ENCODE measurements around the gene NR0B1. TPM values are rescaled to one million over a fixed set of nuclear protein-coding genes. Genes with fewer than 3 reads are reported as not detected.

Gene NR0B1, protein sequence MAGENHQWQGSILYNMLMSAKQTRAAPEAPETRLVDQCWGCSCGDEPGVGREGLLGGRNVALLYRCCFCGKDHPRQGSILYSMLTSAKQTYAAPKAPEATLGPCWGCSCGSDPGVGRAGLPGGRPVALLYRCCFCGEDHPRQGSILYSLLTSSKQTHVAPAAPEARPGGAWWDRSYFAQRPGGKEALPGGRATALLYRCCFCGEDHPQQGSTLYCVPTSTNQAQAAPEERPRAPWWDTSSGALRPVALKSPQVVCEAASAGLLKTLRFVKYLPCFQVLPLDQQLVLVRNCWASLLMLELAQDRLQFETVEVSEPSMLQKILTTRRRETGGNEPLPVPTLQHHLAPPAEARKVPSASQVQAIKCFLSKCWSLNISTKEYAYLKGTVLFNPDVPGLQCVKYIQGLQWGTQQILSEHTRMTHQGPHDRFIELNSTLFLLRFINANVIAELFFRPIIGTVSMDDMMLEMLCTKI
- 0.22 and 1.8 TPM in 2 replicates for total RNA-seq (2012; rRNA removed)

DNA sequence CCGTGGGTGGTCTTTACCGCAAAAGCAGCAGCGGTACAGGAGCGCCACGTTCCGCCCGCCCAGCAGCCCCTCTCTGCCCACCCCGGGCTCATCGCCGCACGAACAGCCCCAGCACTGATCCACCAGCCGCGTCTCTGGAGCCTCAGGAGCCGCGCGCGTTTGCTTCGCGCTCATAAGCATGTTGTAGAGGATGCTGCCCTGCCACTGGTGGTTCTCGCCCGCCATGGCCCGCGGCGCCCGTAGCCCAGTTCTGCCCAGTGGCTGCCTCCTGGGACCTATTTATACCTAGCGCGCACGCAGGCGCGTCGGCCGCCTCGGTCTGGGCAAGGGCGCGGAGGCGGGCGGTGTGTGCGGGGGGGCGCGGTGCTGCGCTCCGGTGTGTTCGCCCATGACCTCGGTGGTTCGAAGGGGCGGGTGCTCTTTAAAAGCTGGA is at the start of gene NR0B1:
Gene NR0B1 (minus strand): TSS at position 252 of the 433 bp plus-strand sequence. CDS start 27 bp downstream, at position 225.
- peak within 1 kb of the TSS; percentile 74 for H3K4me2 ChIP-seq (ENCODE audit: low read length)
- peaks cover 7% of the 10 kb centered on the region for H3K4me1 ChIP-seq (ENCODE audit: control insufficient read depth, insufficient read depth, low read length)
- peaks cover 11% of the 10 kb centered on the region for H3K27me3 ChIP-seq (ENCODE audit: control insufficient read depth, insufficient read depth, low read length)
- no peaks in the 10 kb centered on the region for H3K9me3 ChIP-seq (replicated peaks; ENCODE audit: low read length)
- H3K4me3 ChIP-seq (ENCODE audit: low read length) = peak within 1 kb of the TSS; percentile 54
- H3K9ac ChIP-seq (ENCODE audit: low read depth, low read length) = no peak within 1 kb of the TSS
- no peaks in the 10 kb centered on the region for H3K36me3 ChIP-seq (ENCODE audit: insufficient read depth, low read length)

DNA sequence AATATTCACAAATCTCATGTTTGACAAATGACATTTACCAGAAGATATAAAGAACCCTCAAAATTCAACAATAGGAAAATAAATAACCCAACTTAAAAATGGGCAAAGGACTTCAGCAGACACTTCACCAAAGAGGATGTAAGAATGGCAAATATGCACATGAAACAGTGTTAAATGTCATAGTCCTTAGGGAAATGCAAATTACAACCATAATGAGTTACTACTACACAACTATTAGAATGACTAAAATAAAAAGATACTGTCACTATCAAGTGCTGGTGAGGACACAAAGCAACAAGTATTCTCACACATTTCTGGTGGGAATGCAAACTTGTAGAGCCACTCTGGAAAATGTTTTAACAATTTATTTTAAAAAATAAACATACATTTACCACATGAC is 40.8 kb upstream of the NR0B1 start:
- Histone ChIP-seq H3K4me3 (ENCODE audit: low read length) (no peak overlapping the region), H3K9me3 (replicated peaks; ENCODE audit: low read length) (no peaks in the 10 kb centered on the region), H3K9ac (ENCODE audit: low read depth, low read length) (no peak overlapping the region), H3K27me3 (ENCODE audit: control insufficient read depth, insufficient read depth, low read length) (no peaks in the 10 kb centered on the region), H3K4me2 (ENCODE audit: low read length) (no peak overlapping the region), H3K36me3 (ENCODE audit: insufficient read depth, low read length) (no peaks in the 10 kb centered on the region), H3K4me1 (ENCODE audit: control insufficient read depth, insufficient read depth, low read length) (no peaks in the 10 kb centered on the region)

DNA sequence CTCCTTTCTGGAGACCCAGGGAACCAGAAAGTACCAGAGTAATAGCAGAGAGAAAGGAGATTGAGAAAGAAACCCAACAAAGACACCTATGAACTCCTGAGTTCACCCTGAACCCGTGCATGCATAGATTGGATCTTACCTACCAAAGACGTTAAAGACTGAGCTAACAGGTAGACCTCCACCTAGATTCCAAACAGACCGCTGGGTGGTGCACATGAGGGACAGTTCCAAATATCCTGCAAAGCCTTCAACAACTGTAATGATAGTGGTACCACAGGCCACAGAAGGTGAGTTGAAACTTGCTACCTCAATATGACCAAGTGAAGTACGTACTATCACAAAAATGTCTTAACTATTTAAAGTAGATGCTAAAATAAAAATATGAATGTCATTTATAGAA is 34.0 kb upstream of the NR0B1 start:
- Histone ChIP-seq H3K4me3 (ENCODE audit: low read length) (no peak overlapping the region), H3K4me2 (ENCODE audit: low read length) (no peak overlapping the region), H3K36me3 (ENCODE audit: insufficient read depth, low read length) (no peaks in the 10 kb centered on the region), H3K27me3 (ENCODE audit: control insufficient read depth, insufficient read depth, low read length) (no peaks in the 10 kb centered on the region), H3K4me1 (ENCODE audit: control insufficient read depth, insufficient read depth, low read length) (no peaks in the 10 kb centered on the region), H3K9me3 (replicated peaks; ENCODE audit: low read length) (no peaks in the 10 kb centered on the region), H3K9ac (ENCODE audit: low read depth, low read length) (no peak overlapping the region)

DNA sequence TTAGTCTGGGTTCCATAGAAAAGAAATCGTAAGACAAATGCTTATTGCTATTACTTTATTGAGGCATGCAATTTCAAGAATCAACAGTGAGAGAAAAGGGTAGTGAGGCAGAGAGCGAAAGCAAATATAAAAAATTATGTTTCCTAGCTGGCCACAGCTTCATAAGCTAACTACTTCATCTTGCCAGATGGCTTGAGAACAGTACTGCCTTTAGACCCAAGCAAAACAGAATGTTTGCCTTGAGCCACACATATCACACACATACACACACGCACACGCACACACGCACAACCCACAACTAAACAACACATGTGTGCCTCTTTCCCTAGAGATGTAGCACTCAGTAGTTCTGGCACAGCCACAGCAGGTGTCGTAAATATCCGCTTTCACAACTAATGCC is 31.6 kb upstream of the NR0B1 start:
- Histone ChIP-seq H3K27me3 (ENCODE audit: control insufficient read depth, insufficient read depth, low read length) (no peaks in the 10 kb centered on the region), H3K9ac (ENCODE audit: low read depth, low read length) (no peak overlapping the region), H3K4me2 (ENCODE audit: low read length) (no peak overlapping the region), H3K36me3 (ENCODE audit: insufficient read depth, low read length) (no peaks in the 10 kb centered on the region), H3K4me3 (ENCODE audit: low read length) (no peak overlapping the region), H3K9me3 (replicated peaks; ENCODE audit: low read length) (no peaks in the 10 kb centered on the region), H3K4me1 (ENCODE audit: control insufficient read depth, insufficient read depth, low read length) (no peaks in the 10 kb centered on the region)

DNA sequence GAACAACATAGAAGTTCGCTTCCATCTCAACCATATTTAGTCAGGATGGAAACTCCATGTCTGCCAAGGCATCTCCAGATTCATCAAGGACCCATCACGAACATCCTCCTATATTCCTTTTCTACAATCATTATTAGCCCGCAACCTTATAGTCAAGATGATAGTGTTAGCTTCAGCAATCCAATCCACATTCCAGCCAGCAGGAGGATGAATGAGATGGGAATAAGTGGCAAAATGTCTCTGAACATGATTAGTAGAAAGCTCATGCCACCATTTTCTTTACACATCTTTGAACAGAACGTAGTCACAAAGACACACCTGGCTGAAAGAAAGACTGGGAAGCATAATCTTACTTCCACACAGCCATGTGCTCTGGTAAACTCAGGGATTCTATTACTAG is 18.6 kb upstream of the NR0B1 start:
- Histone ChIP-seq H3K9me3 (replicated peaks; ENCODE audit: low read length) (no peaks in the 10 kb centered on the region), H3K36me3 (ENCODE audit: insufficient read depth, low read length) (no peaks in the 10 kb centered on the region), H3K9ac (ENCODE audit: low read depth, low read length) (no peak overlapping the region)

DNA sequence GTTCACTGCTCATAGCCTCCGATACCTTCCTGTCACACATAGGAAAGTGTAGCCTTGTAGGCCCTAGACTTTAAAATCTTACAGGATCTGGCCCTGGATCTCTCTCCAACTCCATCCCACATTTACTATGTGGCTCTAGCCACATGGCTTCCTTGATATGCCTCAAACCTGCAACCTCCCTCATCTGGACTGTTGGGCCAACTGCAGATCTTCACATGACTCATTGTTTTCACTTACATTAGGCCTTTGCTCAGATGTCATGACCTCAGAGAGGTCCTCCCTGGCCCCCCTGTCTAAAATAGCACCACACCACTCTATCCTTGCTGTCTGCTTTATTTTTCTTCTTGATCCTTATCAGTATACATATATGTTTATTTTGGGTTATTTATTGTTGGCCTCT is 8.1 kb upstream of the NR0B1 start:
- no peak overlapping the region for H3K4me2 ChIP-seq (ENCODE audit: low read length)
- H3K27me3 ChIP-seq (ENCODE audit: control insufficient read depth, insufficient read depth, low read length) = no peaks in the 10 kb centered on the region
- no peak overlapping the region for H3K4me3 ChIP-seq (ENCODE audit: low read length)
- no peaks in the 10 kb centered on the region for H3K9me3 ChIP-seq (replicated peaks; ENCODE audit: low read length)
- no peaks in the 10 kb centered on the region for H3K36me3 ChIP-seq (ENCODE audit: insufficient read depth, low read length)
- no peaks in the 10 kb centered on the region for H3K4me1 ChIP-seq (ENCODE audit: control insufficient read depth, insufficient read depth, low read length)
- no peak overlapping the region for H3K9ac ChIP-seq (ENCODE audit: low read depth, low read length)

More for the DNA sequence above, 18.6 kb upstream of the NR0B1 start:
- Histone ChIP-seq H3K4me2 (ENCODE audit: low read length) (no peak overlapping the region), H3K4me3 (ENCODE audit: low read length) (no peak overlapping the region), H3K4me1 (ENCODE audit: control insufficient read depth, insufficient read depth, low read length) (no peaks in the 10 kb centered on the region), H3K27me3 (ENCODE audit: control insufficient read depth, insufficient read depth, low read length) (no peaks in the 10 kb centered on the region)

DNA sequence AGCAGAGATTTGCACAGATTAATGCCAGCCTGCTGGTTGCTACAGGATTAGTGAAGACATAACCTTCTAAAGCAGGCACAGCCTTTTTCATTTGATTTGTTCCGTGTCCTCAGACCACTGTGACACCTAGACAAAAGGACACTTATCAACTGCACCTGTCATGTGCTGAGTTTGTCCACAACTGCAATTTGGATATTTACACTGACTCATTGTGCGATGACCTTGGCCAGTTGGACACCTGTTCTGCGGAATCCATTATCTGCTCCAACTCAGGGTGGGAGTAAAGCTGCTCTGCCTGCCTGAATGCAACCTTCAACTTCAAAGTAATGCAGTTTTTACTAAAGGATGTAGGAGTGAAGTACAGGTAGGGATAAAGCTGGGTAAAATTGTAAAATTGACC is 4.1 kb upstream of the NR0B1 start:
- Histone ChIP-seq H3K9ac (ENCODE audit: low read depth, low read length) (no peak overlapping the region), H3K4me1 (ENCODE audit: control insufficient read depth, insufficient read depth, low read length) (peaks cover 7% of the 10 kb centered on the region), H3K27me3 (ENCODE audit: control insufficient read depth, insufficient read depth, low read length) (peaks cover 7% of the 10 kb centered on the region), H3K4me2 (ENCODE audit: low read length) (no peak overlapping the region), H3K4me3 (ENCODE audit: low read length) (no peak overlapping the region), H3K36me3 (ENCODE audit: insufficient read depth, low read length) (no peaks in the 10 kb centered on the region), H3K9me3 (replicated peaks; ENCODE audit: low read length) (no peaks in the 10 kb centered on the region)

DNA sequence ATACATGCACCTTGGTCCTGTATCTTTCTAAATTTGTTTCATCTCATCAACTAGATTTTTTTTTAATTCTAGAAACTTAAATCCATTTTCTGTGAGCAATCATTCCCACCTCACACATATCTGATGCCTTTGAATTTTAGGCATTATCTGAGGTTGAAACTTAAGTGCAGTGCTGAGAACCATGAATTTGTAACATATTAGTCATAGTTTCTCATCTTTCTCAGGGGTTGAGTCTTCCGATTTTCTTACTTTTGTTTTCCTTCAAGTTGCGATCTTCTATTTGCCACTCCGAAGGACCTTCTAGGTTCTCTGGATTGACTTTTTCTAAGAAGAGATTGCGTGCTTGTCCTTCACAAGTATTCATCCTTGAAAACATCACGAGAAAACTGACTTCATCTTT is 3.7 kb upstream of the NR0B1 start:
- Histone ChIP-seq H3K27me3 (ENCODE audit: control insufficient read depth, insufficient read depth, low read length) (peaks cover 11% of the 10 kb centered on the region), H3K4me1 (ENCODE audit: control insufficient read depth, insufficient read depth, low read length) (peaks cover 7% of the 10 kb centered on the region), H3K4me3 (ENCODE audit: low read length) (no peak overlapping the region), H3K4me2 (ENCODE audit: low read length) (peak overlapping the region; percentile 39), H3K9ac (ENCODE audit: low read depth, low read length) (no peak overlapping the region), H3K36me3 (ENCODE audit: insufficient read depth, low read length) (no peaks in the 10 kb centered on the region), H3K9me3 (replicated peaks; ENCODE audit: low read length) (no peaks in the 10 kb centered on the region)

DNA sequence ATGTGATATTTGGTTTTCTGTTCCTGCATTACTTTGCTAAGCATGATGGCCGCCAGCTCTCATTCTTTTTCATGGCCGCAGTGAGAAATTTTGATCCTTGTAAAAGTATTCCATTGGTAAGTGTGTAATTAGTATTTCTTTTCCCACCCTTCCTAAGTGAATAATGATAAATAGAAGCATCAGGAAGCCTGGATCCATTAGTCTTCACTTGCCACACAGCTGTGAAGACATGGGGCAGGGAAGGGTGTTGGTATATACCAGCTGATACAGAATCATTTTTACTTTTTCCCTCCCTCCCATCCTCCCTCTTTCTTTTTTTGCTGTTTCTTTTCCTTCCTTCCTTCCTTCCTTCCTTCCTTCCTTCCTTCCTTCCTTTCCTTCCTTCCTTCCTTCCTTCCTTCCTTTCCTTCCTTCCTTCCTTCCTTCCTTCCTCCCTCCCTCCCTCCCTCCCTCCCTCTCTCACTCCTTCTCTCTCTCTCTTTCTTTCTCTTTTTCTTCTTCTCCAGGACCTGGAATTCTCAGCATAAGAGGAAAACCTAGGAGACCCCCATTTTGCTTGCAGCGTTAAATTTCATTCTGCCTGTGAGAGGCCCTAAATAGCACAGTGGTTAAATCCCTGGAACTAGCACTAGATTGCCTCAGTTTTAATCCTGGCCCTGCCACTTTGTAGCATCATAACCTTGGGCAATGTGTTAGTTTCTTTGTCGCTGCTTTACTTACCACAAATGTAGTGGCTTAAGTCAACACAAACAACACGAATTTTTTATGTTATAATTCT is 1.4 kb upstream of the NR0B1 start:
- no peak overlapping the region for H3K9ac ChIP-seq (ENCODE audit: low read depth, low read length)
- H3K4me2 ChIP-seq (ENCODE audit: low read length) = no peak overlapping the region

DNA sequence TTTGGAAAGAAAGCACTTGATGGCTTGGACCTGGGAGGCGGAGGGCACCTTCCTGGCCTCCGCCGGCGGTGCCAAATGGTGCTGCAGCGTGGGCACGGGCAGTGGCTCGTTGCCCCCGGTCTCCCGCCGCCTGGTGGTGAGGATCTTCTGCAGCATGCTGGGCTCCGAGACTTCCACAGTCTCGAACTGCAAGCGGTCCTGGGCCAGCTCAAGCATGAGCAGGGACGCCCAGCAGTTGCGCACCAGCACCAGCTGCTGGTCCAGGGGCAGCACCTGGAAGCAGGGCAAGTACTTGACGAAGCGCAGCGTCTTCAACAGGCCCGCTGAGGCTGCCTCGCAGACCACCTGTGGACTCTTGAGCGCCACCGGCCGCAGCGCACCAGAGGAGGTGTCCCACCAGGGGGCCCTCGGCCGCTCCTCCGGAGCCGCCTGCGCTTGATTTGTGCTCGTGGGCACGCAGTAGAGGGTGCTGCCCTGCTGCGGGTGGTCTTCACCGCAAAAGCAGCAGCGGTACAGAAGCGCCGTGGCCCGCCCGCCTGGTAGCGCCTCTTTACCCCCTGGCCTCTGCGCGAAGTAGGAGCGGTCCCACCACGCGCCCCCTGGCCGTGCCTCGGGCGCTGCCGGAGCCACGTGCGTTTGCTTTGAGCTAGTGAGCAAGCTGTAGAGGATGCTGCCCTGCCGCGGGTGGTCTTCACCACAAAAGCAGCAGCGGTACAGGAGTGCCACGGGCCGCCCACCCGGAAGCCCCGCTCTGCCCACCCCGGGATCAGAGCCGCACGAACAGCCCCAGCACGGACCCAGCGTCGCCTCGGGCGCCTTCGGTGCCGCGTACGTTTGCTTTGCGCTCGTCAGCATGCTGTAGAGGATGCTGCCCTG is 689 bp downstream of the NR0B1 start:
- no peak overlapping the region for H3K9ac ChIP-seq (ENCODE audit: low read depth, low read length)
- no peaks in the 10 kb centered on the region for H3K36me3 ChIP-seq (ENCODE audit: insufficient read depth, low read length)
- no peaks in the 10 kb centered on the region for H3K9me3 ChIP-seq (replicated peaks; ENCODE audit: low read length)
- peaks cover 7% of the 10 kb centered on the region for H3K4me1 ChIP-seq (ENCODE audit: control insufficient read depth, insufficient read depth, low read length)
- peaks cover 11% of the 10 kb centered on the region for H3K27me3 ChIP-seq (ENCODE audit: control insufficient read depth, insufficient read depth, low read length)
- H3K4me3 ChIP-seq (ENCODE audit: low read length) = peak overlapping the region; percentile 54
- H3K4me2 ChIP-seq (ENCODE audit: low read length) = peak overlapping the region; percentile 74

More for the DNA sequence above, 1.4 kb upstream of the NR0B1 start:
- Histone ChIP-seq H3K4me3 (ENCODE audit: low read length) (no peak overlapping the region), H3K4me1 (ENCODE audit: control insufficient read depth, insufficient read depth, low read length) (peaks cover 7% of the 10 kb centered on the region), H3K36me3 (ENCODE audit: insufficient read depth, low read length) (no peaks in the 10 kb centered on the region), H3K27me3 (ENCODE audit: control insufficient read depth, insufficient read depth, low read length) (peaks cover 11% of the 10 kb centered on the region), H3K9me3 (replicated peaks; ENCODE audit: low read length) (no peaks in the 10 kb centered on the region)

DNA sequence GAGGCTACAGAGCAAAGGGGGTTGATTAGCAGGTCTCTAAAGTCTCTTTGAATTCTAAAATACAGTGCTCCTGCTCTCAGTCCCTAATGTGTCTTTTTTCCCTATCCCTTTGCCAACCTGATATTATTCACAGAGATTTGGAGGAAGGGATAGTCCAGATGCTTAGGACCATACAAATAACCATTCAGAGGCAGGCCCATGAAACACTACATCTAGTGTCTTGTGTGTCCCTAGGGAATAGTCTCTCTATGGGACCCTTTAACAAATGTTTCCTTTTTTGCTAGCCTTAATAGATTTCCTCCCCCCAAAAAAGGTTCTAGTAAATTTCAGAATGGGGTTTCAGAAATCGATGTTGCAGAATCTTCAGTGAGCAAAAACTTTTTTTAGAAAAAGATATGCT is 1.7 kb downstream of the NR0B1 start:
- no peak overlapping the region for H3K9ac ChIP-seq (ENCODE audit: low read depth, low read length)
- no peak overlapping the region for H3K4me3 ChIP-seq (ENCODE audit: low read length)
- H3K36me3 ChIP-seq (ENCODE audit: insufficient read depth, low read length) = no peaks in the 10 kb centered on the region
- H3K27me3 ChIP-seq (ENCODE audit: control insufficient read depth, insufficient read depth, low read length) = peaks cover 11% of the 10 kb centered on the region
- H3K9me3 ChIP-seq (replicated peaks; ENCODE audit: low read length) = no peaks in the 10 kb centered on the region
- peaks cover 7% of the 10 kb centered on the region for H3K4me1 ChIP-seq (ENCODE audit: control insufficient read depth, insufficient read depth, low read length)
- no peak overlapping the region for H3K4me2 ChIP-seq (ENCODE audit: low read length)

Data from skeletal muscle satellite cell (primary cell).